ENCODE results near the gene TCN2.
"Not testable (repeated sequence)": the region's sequence is repeated elsewhere in the genome, so short reads cannot be mapped to it uniquely, and the experiment has no call there.

GRCh38 chr22:30567277-30567676, 39.7 kb upstream of the TCN2 start:
- not testable (repeated sequence) for TF ChIP-seq CTCF, POLR2AphosphoS5 (IDR thresholded peaks at IDR 0.05)

Data from suprapubic skin (tissue), 3 donors.